HCT116 (cell line): ENCODE results near the gene TMEM79. TPM values are rescaled to one million over a fixed set of nuclear protein-coding genes. Genes with fewer than 3 reads are reported as not detected.

Experiments
- ATAC-seq: fragments of 200-7000 bp; cut with Tn5 transposase; 2 replicates; pipeline ENCODE4 v1.9.1; 2020; ENCODE audit warnings: mild to moderate bottlenecking, moderate library complexity
- BruUV-seq: library from RNA; stranded (reverse); fragments of 400-500 nt; replicated peaks from 2 replicates; lab custom pipeline; 2021; lab: Mats Ljungman, UMichigan
- CTCF ChIA-PET: fragments of 300-600 bp; sonication (Branson Sonifier 250); formaldehyde crosslinking; loops from one replicate; lab custom pipeline; 2021; ENCODE audit warnings: antibody characterized with exemption; lab: Charles Lee
- POLR2A ChIA-PET: fragments of 300-600, 350-600 bp; sonication (Branson Sonifier 250); formaldehyde crosslinking; loops from one replicate; lab custom pipeline; 2021; ENCODE audit warnings: antibody characterized with exemption; lab: Charles Lee
- RAD21 ChIA-PET, 2 experiments: fragments of 300-600 bp; sonication (Branson Sonifier 250); formaldehyde crosslinking; loops; one replicate each; lab custom pipeline; 2023; ENCODE audit warnings: low total read pairs in 2 of 2; ENCODE audit not compliant: uncharacterized antibody in 2 of 2, unreplicated experiment in 2 of 2, low non-redundant PET in 1 of 2; lab: Charles Lee
- DNase-seq: peaks from one replicate; pipeline ENCODE4 v3.0.0-alpha.2; 2010; ENCODE audit warnings: low read depth, low spot score
- H2AFZ ChIP-seq: fragments of 200-600 bp; shearing (Covaris generic), sonication (generic); 2 replicates; pipeline ENCODE4 v1.6.1; 2017; ENCODE audit warnings: low read depth, mixed run types, mixed read lengths, antibody characterized with exemption, low read length; ENCODE audit not compliant: poor library complexity, severe bottlenecking
- H3K27ac ChIP-seq: 2 replicates; pipeline ENCODE4 v1.5.1; 2012; ENCODE audit warnings: low read depth, low read length
- H3K27me3 ChIP-seq: fragments of 200-600 bp; sonication (generic); 2 replicates; pipeline ENCODE4 v1.6.1; 2016; ENCODE audit warnings: mixed run types, low read length, mixed read lengths; ENCODE audit not compliant: insufficient read depth
- H3K36me3 ChIP-seq, 2 experiments: fragments of 200-500 bp in 1 of 2; fragments of 200-600 bp in 1 of 2; sonication (Bioruptor generic) in 1 of 2; sonication (generic) in 1 of 2; 2 replicates each; pipeline versions ENCODE4 v1.5.1 to v1.6.1; 2014 to 2016; ENCODE audit warnings: low read length in 2 of 2, inconsistent platforms in 1 of 2, mixed read lengths in 1 of 2, mixed run types in 1 of 2; ENCODE audit not compliant: insufficient read depth in 2 of 2, control insufficient read depth in 1 of 2
- H3K4me1 ChIP-seq, 2 experiments: fragments of 200-600 bp in 1 of 2; sonication (generic) in 1 of 2; 2 replicates each; pipeline versions ENCODE4 v1.5.1 to v1.6.1; 2012 to 2017; ENCODE audit warnings: low read length in 2 of 2, inconsistent platforms in 1 of 2, mild to moderate bottlenecking in 1 of 2, mixed read lengths in 1 of 2, mixed run types in 1 of 2, moderate library complexity in 1 of 2; ENCODE audit not compliant: insufficient read depth in 2 of 2, control insufficient read depth in 1 of 2
- H3K4me2 ChIP-seq: fragments of 200-600 bp; sonication (generic); 2 replicates; pipeline ENCODE4 v1.6.1; 2017; ENCODE audit warnings: mixed run types, low read length, mixed read lengths
- H3K4me3 ChIP-seq, 2 experiments: fragments of 200-600 bp in 1 of 2; sonication (generic) in 1 of 2; replicated peaks in 1 of 2; 2 replicates each; pipeline ENCODE4 v1.5.1; 2011 to 2016; ENCODE audit warnings: low read length in 2 of 2, control low read depth in 1 of 2, low read depth in 1 of 2, mild to moderate bottlenecking in 1 of 2, mixed read lengths in 1 of 2, mixed run types in 1 of 2
- H3K79me2 ChIP-seq: fragments of 200-600 bp; sonication (generic); 2 replicates; pipeline ENCODE4 v1.6.1; 2017; ENCODE audit warnings: mild to moderate bottlenecking, mixed run types, low read length, moderate library complexity, mixed read lengths; ENCODE audit not compliant: insufficient read depth
- H3K9ac ChIP-seq: fragments of 200-600 bp; sonication (generic); 2 replicates; pipeline ENCODE4 v1.6.1; 2016; ENCODE audit warnings: low read length, mixed read lengths
- H3K9me2 ChIP-seq: fragments of 200-600 bp; sonication (generic), shearing (Covaris generic); 2 replicates; pipeline ENCODE4 v1.6.1; 2017; ENCODE audit warnings: mixed run types, mild to moderate bottlenecking, moderate library complexity; ENCODE audit not compliant: insufficient read depth
- H3K9me3 ChIP-seq, 2 experiments: fragments of 200-500 bp in 1 of 2; fragments of 200-600 bp in 1 of 2; sonication (Bioruptor generic) in 1 of 2; sonication (generic) in 1 of 2; 2 replicates each; pipeline ENCODE4 v1.6.1; 2014 to 2017; ENCODE audit warnings: low read length in 2 of 2, mixed read lengths in 2 of 2, inconsistent platforms in 1 of 2, low read depth in 1 of 2, mild to moderate bottlenecking in 1 of 2, mixed run types in 1 of 2, moderate library complexity in 1 of 2; ENCODE audit not compliant: control insufficient read depth in 1 of 2, insufficient read depth in 1 of 2
- H4K20me1 ChIP-seq: fragments of 200-600 bp; sonication (generic), shearing (Covaris generic); 2 replicates; pipeline ENCODE4 v1.6.1; 2017; ENCODE audit warnings: mixed run types, mild to moderate bottlenecking, moderate library complexity; ENCODE audit not compliant: insufficient read depth
- CBX3 ChIP-seq: IDR thresholded peaks from 2 replicates; pipeline ENCODE4 v1.6.1; 2012; ENCODE audit warnings: low read depth
- CEBPB ChIP-seq: IDR thresholded peaks from 2 replicates; pipeline ENCODE4 v1.6.1; 2012; ENCODE audit warnings: low read depth
- ELF1 ChIP-seq: IDR thresholded peaks from 2 replicates; pipeline ENCODE4 v1.6.1; 2012; ENCODE audit warnings: low read depth, borderline replicate concordance
- EZH2phosphoT487 ChIP-seq: fragments of 200-600 bp; IDR thresholded peaks from 2 replicates; pipeline ENCODE4 v1.6.1; 2018; ENCODE audit warnings: antibody characterized with exemption, borderline replicate concordance
- FOSL1 ChIP-seq: IDR thresholded peaks from 2 replicates; pipeline ENCODE4 v1.6.1; 2012; ENCODE audit warnings: low read depth
- JUND ChIP-seq: IDR thresholded peaks from 2 replicates; pipeline ENCODE4 v1.6.1; 2012
- POLR2AphosphoS5 ChIP-seq: IDR thresholded peaks from 2 replicates; pipeline ENCODE4 v1.6.1; 2011; ENCODE audit warnings: mild to moderate bottlenecking, low read depth, low read length, moderate library complexity
- RAD21 ChIP-seq: IDR thresholded peaks from 2 replicates; pipeline ENCODE4 v1.6.1; 2012; ENCODE audit warnings: low read depth, mild to moderate bottlenecking
- SRF ChIP-seq: IDR thresholded peaks from 2 replicates; pipeline ENCODE4 v1.6.1; 2012; ENCODE audit warnings: low read depth
- TCF7L2 ChIP-seq: IDR thresholded peaks from 2 replicates; pipeline ENCODE4 v1.7.0; 2011; ENCODE audit warnings: borderline replicate concordance, inconsistent platforms; ENCODE audit not compliant: insufficient read depth, insufficient read length; ENCODE audit errors: extremely low read depth
- YY1 ChIP-seq: IDR thresholded peaks from 2 replicates; pipeline ENCODE4 v1.6.1; 2011; ENCODE audit warnings: low read length, low read depth, moderate library complexity, mild to moderate bottlenecking; ENCODE audit not compliant: insufficient replicate concordance; ENCODE audit errors: extremely low read depth
- ZFX ChIP-seq: fragments of 450-650 bp; IDR thresholded peaks from 2 replicates; pipeline ENCODE4 v1.6.1; 2017
- ZNF274 ChIP-seq: fragments of 200-500 bp; sonication (Bioruptor generic); IDR thresholded peaks from 2 replicates; pipeline ENCODE4 v1.6.1; 2014; ENCODE audit warnings: mild to moderate bottlenecking, low read depth, low read length, inconsistent platforms
- intact Hi-C: fragments of 100-400 bp; cut with micrococcal nuclease; formaldehyde crosslinking; loops from 2 replicates; pipeline ENCODE4 v1.10.0; 2022
- total RNA-seq: library from RNA; stranded (reverse); gene quantifications from one replicate; pipeline ENCODE4 v1.2.1, GENCODE V29; 2021; ENCODE audit not compliant: unreplicated experiment
- TF ChIP-seq, protein P1 (sequence below): IDR thresholded peaks from 2 replicates; pipeline ENCODE4 v1.6.1; 2012
- TF ChIP-seq, protein P2 (sequence below): IDR thresholded peaks from 2 replicates; pipeline ENCODE4 v1.6.1; 2011; ENCODE audit warnings: mild to moderate bottlenecking, low read length, moderate library complexity; ENCODE audit not compliant: insufficient replicate concordance; ENCODE audit errors: extremely low read depth
- TF ChIP-seq, protein P3 (sequence below): IDR thresholded peaks from 2 replicates; pipeline ENCODE4 v1.6.1; 2012
- TF ChIP-seq, protein P4 (sequence below), 3 experiments: fragments of 200-600 bp in 1 of 3; sonication (generic) in 1 of 3; IDR thresholded peaks in 2 of 3; conservative IDR thresholded peaks in 1 of 3; 2 replicates each; pipeline ENCODE4 v1.5.1; 2012 to 2017; ENCODE audit warnings: low read depth in 2 of 3, low read length in 2 of 3, antibody characterized with exemption in 1 of 3, borderline replicate concordance in 1 of 3, control low read depth in 1 of 3, mild to moderate bottlenecking in 1 of 3, mixed read lengths in 1 of 3, mixed run types in 1 of 3, moderate library complexity in 1 of 3; ENCODE audit not compliant: insufficient read depth in 1 of 3
- TF ChIP-seq, protein P5 (sequence below): IDR thresholded peaks from 2 replicates; pipeline ENCODE4 v1.6.1; 2012; ENCODE audit warnings: low read depth

Gene TMEM79
- total RNA-seq, 1 experiment from 2014 or later = 6.3 TPM

DNA sequence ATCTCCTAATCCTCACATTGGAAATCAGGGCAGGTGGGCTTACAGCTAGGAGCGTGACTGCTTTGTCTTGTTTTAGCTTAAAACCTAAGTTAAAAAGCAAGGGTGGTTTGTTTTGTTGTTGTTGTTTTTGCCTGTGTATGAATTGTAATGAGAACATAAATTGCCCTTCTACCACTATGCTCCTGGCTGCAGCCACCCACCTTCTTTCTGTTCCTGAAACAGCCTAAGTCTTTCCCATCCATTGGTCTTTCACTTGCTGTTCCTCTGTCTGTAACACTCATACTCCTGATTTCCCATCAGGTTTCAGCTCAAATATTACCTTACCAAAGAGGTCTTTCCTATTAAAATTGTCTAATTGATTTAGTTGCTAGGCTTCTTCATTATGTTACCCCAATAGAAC lies 604 bp upstream of the TMEM79 start:
- POLR2A ChIA-PET = interaction anchor here (1.3 to 1.8 kb wide), 3 partner anchors 12 to 174 kb away, joined by 3 to 5 read pairs (median 5); partner anchors contain the start of genes GLMP and PMF1
- CTCF ChIA-PET = interaction anchor here (2.3 kb wide), 1 partner anchor 36 kb away, joined by 6 read pairs; no protein-coding TSS in a partner anchor
- H3K9ac ChIP-seq = peak overlapping the region; percentile 98
- TF ChIP-seq ELF1 (no peak), ZFX (no peak), FOSL1 (no peak), CBX3 (no peak), ZNF274 (no peak), SRF (no peak), JUND (no peak), CEBPB (no peak), EZH2phosphoT487 (no peak), YY1 (no peak), TCF7L2 (no peak), RAD21 (no peak), POLR2AphosphoS5 (no peak)
- TF ChIP-seq, protein P1, sequence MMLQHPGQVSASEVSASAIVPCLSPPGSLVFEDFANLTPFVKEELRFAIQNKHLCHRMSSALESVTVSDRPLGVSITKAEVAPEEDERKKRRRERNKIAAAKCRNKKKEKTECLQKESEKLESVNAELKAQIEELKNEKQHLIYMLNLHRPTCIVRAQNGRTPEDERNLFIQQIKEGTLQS = no peak
- TF ChIP-seq, protein P2, sequence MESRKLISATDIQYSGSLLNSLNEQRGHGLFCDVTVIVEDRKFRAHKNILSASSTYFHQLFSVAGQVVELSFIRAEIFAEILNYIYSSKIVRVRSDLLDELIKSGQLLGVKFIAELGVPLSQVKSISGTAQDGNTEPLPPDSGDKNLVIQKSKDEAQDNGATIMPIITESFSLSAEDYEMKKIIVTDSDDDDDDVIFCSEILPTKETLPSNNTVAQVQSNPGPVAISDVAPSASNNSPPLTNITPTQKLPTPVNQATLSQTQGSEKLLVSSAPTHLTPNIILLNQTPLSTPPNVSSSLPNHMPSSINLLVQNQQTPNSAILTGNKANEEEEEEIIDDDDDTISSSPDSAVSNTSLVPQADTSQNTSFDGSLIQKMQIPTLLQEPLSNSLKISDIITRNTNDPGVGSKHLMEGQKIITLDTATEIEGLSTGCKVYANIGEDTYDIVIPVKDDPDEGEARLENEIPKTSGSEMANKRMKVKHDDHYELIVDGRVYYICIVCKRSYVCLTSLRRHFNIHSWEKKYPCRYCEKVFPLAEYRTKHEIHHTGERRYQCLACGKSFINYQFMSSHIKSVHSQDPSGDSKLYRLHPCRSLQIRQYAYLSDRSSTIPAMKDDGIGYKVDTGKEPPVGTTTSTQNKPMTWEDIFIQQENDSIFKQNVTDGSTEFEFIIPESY = no peak
- TF ChIP-seq, protein P3, sequence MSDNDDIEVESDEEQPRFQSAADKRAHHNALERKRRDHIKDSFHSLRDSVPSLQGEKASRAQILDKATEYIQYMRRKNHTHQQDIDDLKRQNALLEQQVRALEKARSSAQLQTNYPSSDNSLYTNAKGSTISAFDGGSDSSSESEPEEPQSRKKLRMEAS = no peak
- TF ChIP-seq, protein P4, sequence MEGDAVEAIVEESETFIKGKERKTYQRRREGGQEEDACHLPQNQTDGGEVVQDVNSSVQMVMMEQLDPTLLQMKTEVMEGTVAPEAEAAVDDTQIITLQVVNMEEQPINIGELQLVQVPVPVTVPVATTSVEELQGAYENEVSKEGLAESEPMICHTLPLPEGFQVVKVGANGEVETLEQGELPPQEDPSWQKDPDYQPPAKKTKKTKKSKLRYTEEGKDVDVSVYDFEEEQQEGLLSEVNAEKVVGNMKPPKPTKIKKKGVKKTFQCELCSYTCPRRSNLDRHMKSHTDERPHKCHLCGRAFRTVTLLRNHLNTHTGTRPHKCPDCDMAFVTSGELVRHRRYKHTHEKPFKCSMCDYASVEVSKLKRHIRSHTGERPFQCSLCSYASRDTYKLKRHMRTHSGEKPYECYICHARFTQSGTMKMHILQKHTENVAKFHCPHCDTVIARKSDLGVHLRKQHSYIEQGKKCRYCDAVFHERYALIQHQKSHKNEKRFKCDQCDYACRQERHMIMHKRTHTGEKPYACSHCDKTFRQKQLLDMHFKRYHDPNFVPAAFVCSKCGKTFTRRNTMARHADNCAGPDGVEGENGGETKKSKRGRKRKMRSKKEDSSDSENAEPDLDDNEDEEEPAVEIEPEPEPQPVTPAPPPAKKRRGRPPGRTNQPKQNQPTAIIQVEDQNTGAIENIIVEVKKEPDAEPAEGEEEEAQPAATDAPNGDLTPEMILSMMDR (IDR thresholded peaks at IDR 0.05 in 2 of 3, conservative IDR thresholded peaks at IDR 0.05 in 1 of 3; ENCODE audit: borderline replicate concordance in 1 of 3, insufficient read depth in 1 of 3, low read depth in 2 of 3, low read length in 2 of 3) = no peak
- TF ChIP-seq, protein P5, sequence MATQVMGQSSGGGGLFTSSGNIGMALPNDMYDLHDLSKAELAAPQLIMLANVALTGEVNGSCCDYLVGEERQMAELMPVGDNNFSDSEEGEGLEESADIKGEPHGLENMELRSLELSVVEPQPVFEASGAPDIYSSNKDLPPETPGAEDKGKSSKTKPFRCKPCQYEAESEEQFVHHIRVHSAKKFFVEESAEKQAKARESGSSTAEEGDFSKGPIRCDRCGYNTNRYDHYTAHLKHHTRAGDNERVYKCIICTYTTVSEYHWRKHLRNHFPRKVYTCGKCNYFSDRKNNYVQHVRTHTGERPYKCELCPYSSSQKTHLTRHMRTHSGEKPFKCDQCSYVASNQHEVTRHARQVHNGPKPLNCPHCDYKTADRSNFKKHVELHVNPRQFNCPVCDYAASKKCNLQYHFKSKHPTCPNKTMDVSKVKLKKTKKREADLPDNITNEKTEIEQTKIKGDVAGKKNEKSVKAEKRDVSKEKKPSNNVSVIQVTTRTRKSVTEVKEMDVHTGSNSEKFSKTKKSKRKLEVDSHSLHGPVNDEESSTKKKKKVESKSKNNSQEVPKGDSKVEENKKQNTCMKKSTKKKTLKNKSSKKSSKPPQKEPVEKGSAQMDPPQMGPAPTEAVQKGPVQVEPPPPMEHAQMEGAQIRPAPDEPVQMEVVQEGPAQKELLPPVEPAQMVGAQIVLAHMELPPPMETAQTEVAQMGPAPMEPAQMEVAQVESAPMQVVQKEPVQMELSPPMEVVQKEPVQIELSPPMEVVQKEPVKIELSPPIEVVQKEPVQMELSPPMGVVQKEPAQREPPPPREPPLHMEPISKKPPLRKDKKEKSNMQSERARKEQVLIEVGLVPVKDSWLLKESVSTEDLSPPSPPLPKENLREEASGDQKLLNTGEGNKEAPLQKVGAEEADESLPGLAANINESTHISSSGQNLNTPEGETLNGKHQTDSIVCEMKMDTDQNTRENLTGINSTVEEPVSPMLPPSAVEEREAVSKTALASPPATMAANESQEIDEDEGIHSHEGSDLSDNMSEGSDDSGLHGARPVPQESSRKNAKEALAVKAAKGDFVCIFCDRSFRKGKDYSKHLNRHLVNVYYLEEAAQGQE = no peak
- TF ChIP-seq, all 23 proteins: peak for 0
- no peaks in the 10 kb centered on the region for H3K9me3 ChIP-seq
- RAD21 ChIA-PET = no interaction called here
- ATAC-seq (no peak), DNase-seq (no peak)
- no peaks in the 10 kb centered on the region for H3K27me3 ChIP-seq
- peak overlapping the region; percentile 77 to 96 for H3K4me3 ChIP-seq
- peaks cover 25 to 27% of the 10 kb centered on the region in 2 experiments for H3K4me1 ChIP-seq
- H2AFZ ChIP-seq = no peak overlapping the region
- H3K27ac ChIP-seq = peak overlapping the region; percentile 90
- H4K20me1 ChIP-seq = peaks cover 10% of the 10 kb centered on the region; the same call in 1 of the 2 replicates
- no TSS peak for BruUV-seq
- no peaks in the 10 kb centered on the region for H3K9me2 ChIP-seq
- peaks cover 8 to 19% of the 10 kb centered on the region in 2 experiments; a peak in 3 of 4 replicates for H3K36me3 ChIP-seq
- intact Hi-C loops = loop anchor here (2.0 kb wide), 1 partner anchor 55 kb away; the partner anchor contains the start of genes CCT3 and TSACC
- peak overlapping the region; percentile 91 for H3K4me2 ChIP-seq
- H3K79me2 ChIP-seq = peaks cover 50% of the 10 kb centered on the region
